ENCODE measurements around the gene STX1A.
"Not testable (repeated sequence)": the region's sequence is repeated elsewhere in the genome, so short reads cannot be mapped to it uniquely, and the experiment has no call there.

The STX1A gene

GRCh38 chr7:73735528-73735905 is 16.0 kb upstream of the STX1A start:
- DNase-seq, result no peak

- DNase-seq, result peak; percentile 43 to 88 (median 71)
Observed at GRCh38 chr7:73734619-73735527, 15.4 kb upstream of the STX1A start.

GRCh38 chr7:73732397-73732796 is 12.9 kb upstream of the STX1A start:
- DNase-seq, result no peak

- no peak for DNase-seq
Observed at GRCh38 chr7:73730485-73730884, 11.0 kb upstream of the STX1A start.

GRCh38 chr7:73728551-73728950 is 9.1 kb upstream of the STX1A start:
- no peak for DNase-seq

- DNase-seq, result no peak
Observed at GRCh38 chr7:73727952-73728351, 8.5 kb upstream of the STX1A start.

- DNase-seq, result no peak
Observed at GRCh38 chr7:73726083-73726466, 6.6 kb upstream of the STX1A start.

- no peak for DNase-seq
Observed at GRCh38 chr7:73723813-73724212, 4.3 kb upstream of the STX1A start.

- no peak for DNase-seq
Observed at GRCh38 chr7:73722785-73723184, 3.3 kb upstream of the STX1A start.

GRCh38 chr7:73722182-73722581 is 2.7 kb upstream of the STX1A start:
- not testable (repeated sequence) for DNase-seq

- DNase-seq, result no peak
Observed at GRCh38 chr7:73721377-73721817, 1.9 kb upstream of the STX1A start.

- DNase-seq, result not testable (repeated sequence)
Observed at GRCh38 chr7:73720443-73720842, 974 bp upstream of the STX1A start.

GRCh38 chr7:73719806-73720169 is 319 bp upstream of the STX1A start:
- no peak for DNase-seq

GRCh38 chr7:73718438-73718881 is 1.0 kb downstream of the STX1A start:
- DNase-seq, result no peak

GRCh38 chr7:73717991-73718405 is 1.5 kb downstream of the STX1A start:
- peak in 4 of 5 experiments; percentile 59 to 83 (median 77) for DNase-seq

- no peak for DNase-seq
Observed at GRCh38 chr7:73717025-73717807, 2.3 kb downstream of the STX1A start.

- no peak for DNase-seq
Observed at GRCh38 chr7:73716318-73716890, 3.1 kb downstream of the STX1A start.

- DNase-seq, result peak in 1 of 5 experiments; percentile 52
Observed at GRCh38 chr7:73715648-73716317, 3.7 kb downstream of the STX1A start.

GRCh38 chr7:73713319-73713718 is 6.2 kb downstream of the STX1A start:
- DNase-seq, result not testable (repeated sequence)

GRCh38 chr7:73712773-73713172 is 6.7 kb downstream of the STX1A start:
- no peak for DNase-seq

GRCh38 chr7:73708961-73709549 is 10.4 kb downstream of the STX1A start:
- DNase-seq, result no peak

GRCh38 chr7:73707045-73707631 is 12.3 kb downstream of the STX1A start:
- DNase-seq, result peak in 1 of 5 experiments; percentile 42
